ENCODE results near the gene POLRMT. TPM values are rescaled to one million over a fixed set of nuclear protein-coding genes. Genes with fewer than 3 reads are reported as not detected.

Gene POLRMT
- total and polyA plus RNA-seq, 8 donors: 28.5 to 44.7 (median 39.7) TPM

DNA sequence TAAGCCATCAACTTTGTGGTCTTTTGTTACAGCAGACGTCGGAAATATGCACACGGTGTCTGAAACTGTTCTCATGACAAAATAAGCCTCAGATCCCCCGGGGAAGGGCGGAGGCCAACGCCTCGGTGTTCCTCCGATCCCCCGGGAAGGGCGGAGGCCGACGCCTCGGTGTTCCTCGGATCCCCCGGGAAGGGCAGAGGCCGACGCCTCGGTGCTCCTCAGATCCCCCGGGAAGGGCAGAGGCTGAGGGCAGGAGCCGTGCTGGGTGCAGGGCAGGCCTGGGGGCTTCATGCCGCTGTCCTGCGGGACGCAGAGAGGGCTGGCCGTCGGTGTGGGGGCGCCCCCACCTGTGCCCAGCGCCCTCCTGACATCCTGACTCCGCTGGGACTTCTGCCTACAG, 11.0 kb upstream of the POLRMT start:
- no peak for TF ChIP-seq CTCF (IDR thresholded peaks at IDR 0.05)
- no peak for ATAC-seq
- Histone ChIP-seq H3K4me3 (no peak overlapping the region), H3K36me3 (peaks cover 0 to 61% of the 10 kb centered on the region in 2 donors), H3K27me3 (peaks cover 0 to 11% of the 10 kb centered on the region in 2 donors), H3K4me1 (peaks cover under 1 to 6% of the 10 kb centered on the region in 2 donors), H3K9me3 (no peaks in the 10 kb centered on the region), H3K27ac (no peak overlapping the region)
- no peak for DNase-seq
- intact Hi-C loops (cut with DNase I): no loop called here

DNA sequence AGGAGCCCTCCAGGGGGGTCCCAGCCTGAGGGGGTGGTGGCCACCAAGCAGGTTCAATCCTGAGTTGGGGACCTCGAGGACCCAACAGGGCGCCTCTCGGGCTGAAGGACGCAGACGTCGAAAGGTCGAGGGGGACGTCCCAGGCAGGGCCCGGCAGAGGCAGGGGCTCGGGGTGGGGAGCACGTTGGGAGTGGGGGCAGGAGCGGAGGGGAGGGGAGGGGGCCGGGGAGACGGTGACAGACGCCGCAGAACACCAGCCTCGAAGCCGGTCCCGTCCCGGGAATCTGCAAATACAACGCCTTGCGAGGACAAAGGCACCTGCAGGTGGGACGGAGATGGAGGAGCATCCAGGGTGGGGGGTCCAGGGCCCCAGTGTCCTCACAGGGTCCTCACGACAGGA, 10.4 kb upstream of the POLRMT start:
- Histone ChIP-seq H3K9me3 (no peaks in the 10 kb centered on the region), H3K27ac (no peak overlapping the region), H3K27me3 (peaks cover 0 to 18% of the 10 kb centered on the region in 2 donors), H3K36me3 (peaks cover 0 to 55% of the 10 kb centered on the region in 2 donors), H3K4me3 (no peak overlapping the region), H3K4me1 (peaks cover 6 to 12% of the 10 kb centered on the region in 2 donors)
- intact Hi-C loops (cut with DNase I): no loop called here
- TF ChIP-seq CTCF (IDR thresholded peaks at IDR 0.05): no peak
- ATAC-seq (no peak), DNase-seq (no peak)

GRCh38 chr19:642767-643727, 9.7 kb upstream of the POLRMT start:
- H3K27ac ChIP-seq: no peak overlapping the region
- peaks cover 7 to 16% of the 10 kb centered on the region in 2 donors for H3K4me1 ChIP-seq
- H3K9me3 ChIP-seq: no peaks in the 10 kb centered on the region
- H3K4me3 ChIP-seq: no peak overlapping the region
- ATAC-seq (no peak), DNase-seq (no peak)
- TF ChIP-seq CTCF (IDR thresholded peaks at IDR 0.05): no peak
- intact Hi-C loops (cut with DNase I): no loop called here
- peaks cover 0 to 48% of the 10 kb centered on the region in 2 donors for H3K36me3 ChIP-seq
- peaks cover 0 to 21% of the 10 kb centered on the region in 2 donors for H3K27me3 ChIP-seq

DNA sequence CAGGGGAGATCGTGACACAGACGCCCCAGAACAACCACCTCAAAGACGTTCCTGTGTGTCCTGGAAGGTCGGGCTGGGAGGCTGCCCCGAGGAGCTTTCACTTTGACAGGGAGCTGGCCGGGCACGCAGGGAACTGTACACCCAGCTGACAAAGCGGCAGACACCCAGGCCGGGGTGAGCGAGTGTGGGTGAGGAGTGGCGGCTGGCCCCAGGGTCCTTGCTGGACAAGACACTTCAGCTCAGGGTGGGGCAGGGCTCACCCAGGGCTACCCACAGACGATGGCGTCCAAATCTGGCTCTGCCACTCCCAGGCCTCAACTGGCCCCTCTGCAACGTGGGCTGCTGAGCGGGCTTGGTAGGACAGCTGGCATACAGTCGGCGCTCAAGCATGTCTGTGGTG, 8.4 kb upstream of the POLRMT start:
- Histone ChIP-seq H3K27ac (no peak overlapping the region), H3K4me1 (peaks cover 7 to 16% of the 10 kb centered on the region in 2 donors), H3K27me3 (peaks cover 0 to 21% of the 10 kb centered on the region in 2 donors), H3K36me3 (peaks cover 0 to 34% of the 10 kb centered on the region in 2 donors), H3K4me3 (no peak overlapping the region), H3K9me3 (no peaks in the 10 kb centered on the region)
- ATAC-seq (no peak), DNase-seq (no peak)
- no peak for TF ChIP-seq CTCF (IDR thresholded peaks at IDR 0.05)
- intact Hi-C loops (cut with DNase I): no loop called here

GRCh38 chr19:640606-641189, 7.4 kb upstream of the POLRMT start:
- ATAC-seq: no peak
- H3K36me3 ChIP-seq: peaks cover 0 to 24% of the 10 kb centered on the region in 2 donors
- H3K27me3 ChIP-seq: peaks cover 0 to 21% of the 10 kb centered on the region in 2 donors
- intact Hi-C loops (cut with DNase I): no loop called here
- no peaks in the 10 kb centered on the region for H3K9me3 ChIP-seq
- no peak for TF ChIP-seq CTCF (IDR thresholded peaks at IDR 0.05)
- H3K4me3 ChIP-seq: no peak overlapping the region
- DNase-seq: no peak
- peaks cover 7 to 16% of the 10 kb centered on the region in 2 donors for H3K4me1 ChIP-seq
- no peak overlapping the region for H3K27ac ChIP-seq

Data from left lung (tissue), 10 donors.